ENCODE measurements around the gene MINAR1.

DNA sequence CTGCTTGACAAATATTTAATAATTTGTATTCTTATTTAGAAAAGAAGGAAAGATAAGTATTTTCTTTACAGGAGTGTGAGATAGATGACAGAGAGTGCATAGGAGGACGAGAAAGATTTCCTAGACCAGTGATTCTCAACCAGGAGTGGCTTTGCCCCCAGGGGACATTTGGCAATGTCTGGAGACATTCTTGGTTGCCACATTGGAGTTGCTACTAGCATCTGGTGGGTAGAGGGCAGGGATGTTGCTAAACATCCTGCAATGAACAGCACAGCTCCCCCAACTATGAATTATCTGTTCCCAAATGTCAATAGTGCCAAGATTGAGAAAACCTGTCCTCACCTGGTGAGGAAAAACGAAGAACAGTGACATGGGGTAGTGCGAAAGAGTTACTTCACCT, 30.8 kb upstream of the MINAR1 start:
- no peak for TF ChIP-seq TAF1 (IDR thresholded peaks at IDR 0.05; ENCODE audit: borderline replicate concordance, low read depth, low read length)
- TF ChIP-seq ZBTB33 (IDR thresholded peaks at IDR 0.05; ENCODE audit: borderline replicate concordance, low read depth), result no peak
- TF ChIP-seq RAD21 (IDR thresholded peaks at IDR 0.05; ENCODE audit: low read length), result no peak
- TF ChIP-seq FOXM1 (IDR thresholded peaks at IDR 0.05; ENCODE audit: low read depth), result no peak
- TF ChIP-seq, protein P1, sequence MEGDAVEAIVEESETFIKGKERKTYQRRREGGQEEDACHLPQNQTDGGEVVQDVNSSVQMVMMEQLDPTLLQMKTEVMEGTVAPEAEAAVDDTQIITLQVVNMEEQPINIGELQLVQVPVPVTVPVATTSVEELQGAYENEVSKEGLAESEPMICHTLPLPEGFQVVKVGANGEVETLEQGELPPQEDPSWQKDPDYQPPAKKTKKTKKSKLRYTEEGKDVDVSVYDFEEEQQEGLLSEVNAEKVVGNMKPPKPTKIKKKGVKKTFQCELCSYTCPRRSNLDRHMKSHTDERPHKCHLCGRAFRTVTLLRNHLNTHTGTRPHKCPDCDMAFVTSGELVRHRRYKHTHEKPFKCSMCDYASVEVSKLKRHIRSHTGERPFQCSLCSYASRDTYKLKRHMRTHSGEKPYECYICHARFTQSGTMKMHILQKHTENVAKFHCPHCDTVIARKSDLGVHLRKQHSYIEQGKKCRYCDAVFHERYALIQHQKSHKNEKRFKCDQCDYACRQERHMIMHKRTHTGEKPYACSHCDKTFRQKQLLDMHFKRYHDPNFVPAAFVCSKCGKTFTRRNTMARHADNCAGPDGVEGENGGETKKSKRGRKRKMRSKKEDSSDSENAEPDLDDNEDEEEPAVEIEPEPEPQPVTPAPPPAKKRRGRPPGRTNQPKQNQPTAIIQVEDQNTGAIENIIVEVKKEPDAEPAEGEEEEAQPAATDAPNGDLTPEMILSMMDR (IDR thresholded peaks at IDR 0.05), result no peak
- TF ChIP-seq PBX3 (IDR thresholded peaks at IDR 0.05), result no peak
- TF ChIP-seq JUND (IDR thresholded peaks at IDR 0.05), result no peak
- TF ChIP-seq, protein P2, sequence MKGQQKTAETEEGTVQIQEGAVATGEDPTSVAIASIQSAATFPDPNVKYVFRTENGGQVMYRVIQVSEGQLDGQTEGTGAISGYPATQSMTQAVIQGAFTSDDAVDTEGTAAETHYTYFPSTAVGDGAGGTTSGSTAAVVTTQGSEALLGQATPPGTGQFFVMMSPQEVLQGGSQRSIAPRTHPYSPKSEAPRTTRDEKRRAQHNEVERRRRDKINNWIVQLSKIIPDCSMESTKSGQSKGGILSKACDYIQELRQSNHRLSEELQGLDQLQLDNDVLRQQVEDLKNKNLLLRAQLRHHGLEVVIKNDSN (IDR thresholded peaks at IDR 0.05; ENCODE audit: borderline replicate concordance, low read depth), result no peak
- no peak for TF ChIP-seq POLR2AphosphoS5 (IDR thresholded peaks at IDR 0.05; ENCODE audit: low read depth, low read length)
- TF ChIP-seq EP300 (IDR thresholded peaks at IDR 0.05; ENCODE audit: borderline replicate concordance in 1 of 2, low read depth in 1 of 2, low read length in 1 of 2), result no peak
